ENCODE results near the gene C1QL1.

DNA sequence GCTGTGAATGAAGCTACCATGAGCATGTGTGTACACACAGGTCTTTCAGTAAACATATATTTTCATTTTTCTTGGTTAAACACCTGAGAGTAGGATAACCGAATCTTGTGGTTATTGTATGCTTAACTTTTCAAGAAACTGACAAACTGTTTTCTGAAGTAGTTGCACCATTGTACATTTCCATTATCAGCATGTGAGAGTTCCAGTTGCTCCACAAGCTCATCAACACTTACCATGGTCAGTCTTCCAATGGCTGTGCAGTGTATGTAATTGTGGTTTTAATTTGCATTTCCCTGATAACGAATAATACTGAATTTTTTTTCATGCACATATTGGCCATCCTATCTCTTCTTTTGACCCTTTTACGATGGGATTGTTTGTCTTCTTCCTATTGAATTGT is 31.3 kb upstream of the C1QL1 start:
- TF ChIP-seq, protein P1, sequence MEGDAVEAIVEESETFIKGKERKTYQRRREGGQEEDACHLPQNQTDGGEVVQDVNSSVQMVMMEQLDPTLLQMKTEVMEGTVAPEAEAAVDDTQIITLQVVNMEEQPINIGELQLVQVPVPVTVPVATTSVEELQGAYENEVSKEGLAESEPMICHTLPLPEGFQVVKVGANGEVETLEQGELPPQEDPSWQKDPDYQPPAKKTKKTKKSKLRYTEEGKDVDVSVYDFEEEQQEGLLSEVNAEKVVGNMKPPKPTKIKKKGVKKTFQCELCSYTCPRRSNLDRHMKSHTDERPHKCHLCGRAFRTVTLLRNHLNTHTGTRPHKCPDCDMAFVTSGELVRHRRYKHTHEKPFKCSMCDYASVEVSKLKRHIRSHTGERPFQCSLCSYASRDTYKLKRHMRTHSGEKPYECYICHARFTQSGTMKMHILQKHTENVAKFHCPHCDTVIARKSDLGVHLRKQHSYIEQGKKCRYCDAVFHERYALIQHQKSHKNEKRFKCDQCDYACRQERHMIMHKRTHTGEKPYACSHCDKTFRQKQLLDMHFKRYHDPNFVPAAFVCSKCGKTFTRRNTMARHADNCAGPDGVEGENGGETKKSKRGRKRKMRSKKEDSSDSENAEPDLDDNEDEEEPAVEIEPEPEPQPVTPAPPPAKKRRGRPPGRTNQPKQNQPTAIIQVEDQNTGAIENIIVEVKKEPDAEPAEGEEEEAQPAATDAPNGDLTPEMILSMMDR (conservative IDR thresholded peaks at IDR 0.05) = no peak
- no peak for TF ChIP-seq EZH2 (IDR thresholded peaks at IDR 0.05; ENCODE audit: low read depth)

Data from PC-9 (cell line).